HepG2 (cell line): ENCODE data around the gene CFAP92.

Experiments used
- GZF1 ChIP-seq: sonication (generic); formaldehyde crosslinking; IDR thresholded peaks from 2 replicates; pipeline ENCODE4 v1.5.1; 2020; ENCODE audit warnings: mild to moderate bottlenecking, missing genetic modification reagents
- MTF2 ChIP-seq: sonication (generic); formaldehyde crosslinking; IDR thresholded peaks from 2 replicates; pipeline ENCODE4 v1.5.0; 2020; ENCODE audit warnings: missing genetic modification reagents, borderline replicate concordance
- TAF1 ChIP-seq: sonication (generic); formaldehyde crosslinking; IDR thresholded peaks from 2 replicates; pipeline ENCODE4 v1.4.0; 2020; ENCODE audit warnings: missing genetic modification reagents
- ZNF703 ChIP-seq: sonication (generic); formaldehyde crosslinking; IDR thresholded peaks from 2 replicates; pipeline ENCODE4 v1.5.1; 2020; ENCODE audit warnings: missing genetic modification reagents, mild to moderate bottlenecking, moderate library complexity, borderline replicate concordance
- TF ChIP-seq, protein P1 (sequence below): sonication (generic); formaldehyde crosslinking; IDR thresholded peaks from 2 replicates; pipeline ENCODE4 v1.4.0; 2020; ENCODE audit warnings: missing genetic modification reagents
- TF ChIP-seq, protein P2 (sequence below): sonication (generic); formaldehyde crosslinking; IDR thresholded peaks from 2 replicates; pipeline ENCODE4 v1.8.1; 2022; ENCODE audit warnings: low read depth, mild to moderate bottlenecking, missing genetic modification reagents

DNA sequence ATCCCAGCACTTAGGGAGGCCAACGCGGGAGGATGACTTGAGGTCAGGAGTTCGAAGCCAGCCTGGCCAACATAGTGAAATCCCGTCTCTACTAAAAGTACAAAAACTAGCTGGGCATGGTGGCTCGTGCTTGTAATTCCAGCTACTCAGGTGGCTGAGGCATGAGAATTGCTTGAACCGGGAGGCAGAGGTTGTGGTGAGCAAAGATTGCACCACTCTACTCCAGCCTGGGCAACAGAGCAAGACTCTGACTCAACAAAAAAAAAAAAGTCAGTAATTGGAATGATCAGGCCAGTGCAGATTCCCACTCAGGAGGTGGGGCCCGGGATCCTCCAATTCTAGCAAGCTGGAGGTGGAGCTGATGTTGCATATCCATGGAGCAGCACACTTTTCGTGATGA, 5.6 kb downstream of the CFAP92 start:
- TF ChIP-seq MTF2 (no peak), GZF1 (CRISPR knock-in tag) (no peak), TAF1 (CRISPR knock-in tag) (no peak), ZNF703 (no peak)
- TF ChIP-seq, protein P1, sequence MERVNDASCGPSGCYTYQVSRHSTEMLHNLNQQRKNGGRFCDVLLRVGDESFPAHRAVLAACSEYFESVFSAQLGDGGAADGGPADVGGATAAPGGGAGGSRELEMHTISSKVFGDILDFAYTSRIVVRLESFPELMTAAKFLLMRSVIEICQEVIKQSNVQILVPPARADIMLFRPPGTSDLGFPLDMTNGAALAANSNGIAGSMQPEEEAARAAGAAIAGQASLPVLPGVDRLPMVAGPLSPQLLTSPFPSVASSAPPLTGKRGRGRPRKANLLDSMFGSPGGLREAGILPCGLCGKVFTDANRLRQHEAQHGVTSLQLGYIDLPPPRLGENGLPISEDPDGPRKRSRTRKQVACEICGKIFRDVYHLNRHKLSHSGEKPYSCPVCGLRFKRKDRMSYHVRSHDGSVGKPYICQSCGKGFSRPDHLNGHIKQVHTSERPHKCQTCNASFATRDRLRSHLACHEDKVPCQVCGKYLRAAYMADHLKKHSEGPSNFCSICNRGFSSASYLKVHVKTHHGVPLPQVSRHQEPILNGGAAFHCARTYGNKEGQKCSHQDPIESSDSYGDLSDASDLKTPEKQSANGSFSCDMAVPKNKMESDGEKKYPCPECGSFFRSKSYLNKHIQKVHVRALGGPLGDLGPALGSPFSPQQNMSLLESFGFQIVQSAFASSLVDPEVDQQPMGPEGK, result no peak
- TF ChIP-seq, protein P2, sequence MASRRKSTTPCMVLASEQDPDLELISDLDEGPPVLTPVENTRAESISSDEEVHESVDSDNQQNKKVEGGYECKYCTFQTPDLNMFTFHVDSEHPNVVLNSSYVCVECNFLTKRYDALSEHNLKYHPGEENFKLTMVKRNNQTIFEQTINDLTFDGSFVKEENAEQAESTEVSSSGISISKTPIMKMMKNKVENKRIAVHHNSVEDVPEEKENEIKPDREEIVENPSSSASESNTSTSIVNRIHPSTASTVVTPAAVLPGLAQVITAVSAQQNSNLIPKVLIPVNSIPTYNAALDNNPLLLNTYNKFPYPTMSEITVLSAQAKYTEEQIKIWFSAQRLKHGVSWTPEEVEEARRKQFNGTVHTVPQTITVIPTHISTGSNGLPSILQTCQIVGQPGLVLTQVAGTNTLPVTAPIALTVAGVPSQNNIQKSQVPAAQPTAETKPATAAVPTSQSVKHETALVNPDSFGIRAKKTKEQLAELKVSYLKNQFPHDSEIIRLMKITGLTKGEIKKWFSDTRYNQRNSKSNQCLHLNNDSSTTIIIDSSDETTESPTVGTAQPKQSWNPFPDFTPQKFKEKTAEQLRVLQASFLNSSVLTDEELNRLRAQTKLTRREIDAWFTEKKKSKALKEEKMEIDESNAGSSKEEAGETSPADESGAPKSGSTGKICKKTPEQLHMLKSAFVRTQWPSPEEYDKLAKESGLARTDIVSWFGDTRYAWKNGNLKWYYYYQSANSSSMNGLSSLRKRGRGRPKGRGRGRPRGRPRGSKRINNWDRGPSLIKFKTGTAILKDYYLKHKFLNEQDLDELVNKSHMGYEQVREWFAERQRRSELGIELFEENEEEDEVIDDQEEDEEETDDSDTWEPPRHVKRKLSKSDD (CRISPR knock-in tag), result no peak
